Smooth muscle cell (in vitro differentiated cells): Measurements from ENCODE around the gene TMEM9. TPM values are rescaled to one million over a fixed set of nuclear protein-coding genes. Genes with fewer than 3 reads are reported as not detected.
A peak's percentile ranks its signal among the peaks of the same experiment; 100 is the strongest.

Experiments
- DNase-seq: peaks from one replicate; lab custom pipeline; 2025; ENCODE audit not compliant: unreplicated experiment; lab: John Stamatoyannopoulos, UW
- H2AFZ ChIP-seq: fragments of 200-600 bp; sonication (generic); 2 replicates; pipeline ENCODE4 v1.6.0; 2016; ENCODE audit warnings: antibody characterized with exemption, low read depth, mild to moderate bottlenecking
- H3F3A ChIP-seq: fragments of 200-600 bp; sonication (generic); 2 replicates; pipeline ENCODE4 v1.6.0; 2017; ENCODE audit warnings: antibody characterized with exemption, low read depth
- H3K27ac ChIP-seq: fragments of 200-600 bp; sonication (generic); 2 replicates; pipeline ENCODE4 v1.5.1; 2016; ENCODE audit warnings: low read depth, mild to moderate bottlenecking
- H3K27me3 ChIP-seq: fragments of 200-600 bp; sonication (generic); 2 replicates; pipeline ENCODE4 v1.6.1; 2016; ENCODE audit warnings: low read depth, mild to moderate bottlenecking
- H3K36me3 ChIP-seq: fragments of 200-600 bp; sonication (generic); 2 replicates; pipeline ENCODE4 v1.5.1; 2016; ENCODE audit warnings: low read depth
- H3K4me1 ChIP-seq: fragments of 200-600 bp; sonication (generic); 2 replicates; pipeline ENCODE4 v1.5.1; 2016; ENCODE audit warnings: low read depth
- H3K4me2 ChIP-seq: fragments of 200-600 bp; sonication (generic); 2 replicates; pipeline ENCODE4 v1.6.0; 2016; ENCODE audit warnings: mild to moderate bottlenecking
- H3K4me3 ChIP-seq: fragments of 200-600 bp; sonication (generic); 2 replicates; pipeline ENCODE4 v1.5.1; 2016; ENCODE audit warnings: mild to moderate bottlenecking
- H3K79me2 ChIP-seq: fragments of 200-600 bp; sonication (generic); 2 replicates; pipeline ENCODE4 v1.6.0; 2016; ENCODE audit warnings: low read depth, mild to moderate bottlenecking
- H3K9ac ChIP-seq: fragments of 200-600 bp; sonication (generic); 2 replicates; pipeline ENCODE4 v1.6.0; 2016; ENCODE audit warnings: low read depth
- H3K9me3 ChIP-seq: fragments of 200-600 bp; sonication (generic); replicated peaks from 2 replicates; pipeline ENCODE4 v1.5.1; 2016; ENCODE audit warnings: low read depth
- H4K20me1 ChIP-seq: fragments of 200-600 bp; sonication (generic); 2 replicates; pipeline ENCODE4 v1.6.0; 2016; ENCODE audit warnings: low read depth
- CTCF ChIP-seq: fragments of 200-600 bp; sonication (generic); IDR thresholded peaks from 2 replicates; pipeline ENCODE4 v1.5.1; 2017; ENCODE audit warnings: borderline replicate concordance, mild to moderate bottlenecking, antibody characterized with exemption; ENCODE audit not compliant: insufficient read depth, poor library complexity, severe bottlenecking
- WGBS: methylation state at CpG from one replicate; pipeline ENCODE4 v1.1.7; 2016; ENCODE audit warnings: low lambda C conversion rate; 5-methylcytosine and 5-hydroxymethylcytosine counted together
- polyA plus RNA-seq: library from polyadenylated mRNA; unstranded; fragments of >200 nt; fragmentation: Nextera tagmentation; extraction: Ambion mirVana; gene quantifications from 2 replicates; pipeline ENCODE4 v1.2.1, GENCODE V29; 2016
- total RNA-seq: library from RNA; depleted of rRNA; stranded (reverse); fragments of >200 nt; gene quantifications from 2 replicates; pipeline ENCODE4 v1.2.3, GENCODE V29; 2014

The TMEM9 gene
- total and polyA plus RNA-seq, 2 experiments from 2014 or later, result 153 to 211 TPM

DNA sequence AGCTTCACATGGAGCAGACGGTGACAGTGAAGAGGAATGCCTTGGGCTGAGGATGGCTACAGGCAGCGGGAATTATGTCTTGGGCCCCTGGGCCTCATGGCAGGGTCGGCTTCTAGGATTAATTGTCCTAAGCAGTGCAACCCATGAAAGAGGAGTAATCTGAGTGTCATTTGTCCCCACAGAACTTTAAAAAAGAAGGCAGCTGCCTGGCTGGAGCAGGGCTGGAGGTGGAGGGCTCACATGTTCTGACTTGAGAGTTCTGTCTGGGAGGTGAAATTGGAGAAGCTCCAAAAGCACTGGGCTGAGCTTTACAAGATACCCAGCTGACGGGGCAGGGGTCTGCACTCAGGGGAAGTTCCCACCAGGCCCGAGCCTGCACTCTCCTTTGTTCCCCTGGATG lies 64.7 kb downstream of the TMEM9 start:
- peaks cover 5% of the 10 kb centered on the region for H3K4me1 ChIP-seq
- H3K27ac ChIP-seq, result no peak overlapping the region
- H2AFZ ChIP-seq, result no peak overlapping the region
- no peaks in the 10 kb centered on the region for H3K79me2 ChIP-seq
- DNase-seq, result no peak
- no peaks in the 10 kb centered on the region for H3K27me3 ChIP-seq
- H3K36me3 ChIP-seq, result no peaks in the 10 kb centered on the region
- H3K4me3 ChIP-seq, result no peak overlapping the region
- H3K4me2 ChIP-seq, result no peak overlapping the region
- WGBS, result 59% methylated on average over 5 of the region's 5 CpGs
- no peak overlapping the region for H3K9ac ChIP-seq
- TF ChIP-seq CTCF, result no peak
- no peaks in the 10 kb centered on the region for H4K20me1 ChIP-seq
- no peaks in the 10 kb centered on the region for H3K9me3 ChIP-seq
- H3F3A ChIP-seq, result no peaks in the 10 kb centered on the region

GRCh38 chr1:201088901-201089525 lies 65.3 kb downstream of the TMEM9 start:
- Histone ChIP-seq H4K20me1 (no peaks in the 10 kb centered on the region), H3F3A (no peaks in the 10 kb centered on the region), H3K9me3 (no peaks in the 10 kb centered on the region), H3K27ac (no peak overlapping the region), H2AFZ (no peak overlapping the region), H3K79me2 (no peaks in the 10 kb centered on the region), H3K4me2 (no peak overlapping the region), H3K9ac (no peak overlapping the region), H3K36me3 (no peaks in the 10 kb centered on the region), H3K4me1 (peaks cover 5% of the 10 kb centered on the region), H3K4me3 (no peak overlapping the region), H3K27me3 (no peaks in the 10 kb centered on the region)
- TF ChIP-seq CTCF, result no peak
- DNase-seq, result no peak
- WGBS, result 96% methylated on average over 19 of the region's 19 CpGs

DNA sequence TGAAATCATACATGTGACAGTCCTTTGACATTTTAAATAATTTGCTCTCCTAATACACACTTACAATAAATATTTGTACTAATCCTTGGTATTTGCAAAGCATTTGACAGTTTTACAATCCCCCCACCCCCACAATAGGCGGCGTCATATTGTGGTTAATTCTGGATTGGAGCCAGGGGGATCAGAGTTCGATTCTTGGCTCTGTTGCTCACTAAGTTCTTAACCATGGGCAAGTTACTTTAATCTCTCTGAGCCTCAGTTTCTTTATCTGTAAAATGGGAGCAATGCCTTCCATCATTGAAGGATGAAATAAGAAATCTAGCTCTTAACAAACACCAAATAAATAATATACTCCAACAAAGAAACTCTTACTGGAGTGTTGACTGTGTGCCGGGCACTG lies 65.9 kb downstream of the TMEM9 start:
- H3K4me1 ChIP-seq, result peaks cover 5% of the 10 kb centered on the region
- no peaks in the 10 kb centered on the region for H3K36me3 ChIP-seq
- H3K4me3 ChIP-seq, result no peak overlapping the region
- H2AFZ ChIP-seq, result no peak overlapping the region
- TF ChIP-seq CTCF, result no peak
- DNase-seq, result no peak
- no peaks in the 10 kb centered on the region for H3K27me3 ChIP-seq
- no peak overlapping the region for H3K4me2 ChIP-seq
- no peaks in the 10 kb centered on the region for H3F3A ChIP-seq
- no peak overlapping the region for H3K9ac ChIP-seq
- no peaks in the 10 kb centered on the region for H3K9me3 ChIP-seq
- H3K27ac ChIP-seq, result no peak overlapping the region
- no peaks in the 10 kb centered on the region for H4K20me1 ChIP-seq
- no peaks in the 10 kb centered on the region for H3K79me2 ChIP-seq
- 82% methylated on average over 4 of the region's 4 CpGs for WGBS

- H3K4me1 ChIP-seq, result peaks cover 5% of the 10 kb centered on the region
- H3K79me2 ChIP-seq, result no peaks in the 10 kb centered on the region
- no peak for DNase-seq
- no peak overlapping the region for H3K9ac ChIP-seq
- H3K9me3 ChIP-seq, result no peaks in the 10 kb centered on the region
- H3K27me3 ChIP-seq, result no peaks in the 10 kb centered on the region
- 71% methylated on average over 12 of the region's 12 CpGs for WGBS
- no peaks in the 10 kb centered on the region for H3F3A ChIP-seq
- no peak overlapping the region for H3K4me3 ChIP-seq
- no peaks in the 10 kb centered on the region for H4K20me1 ChIP-seq
- no peaks in the 10 kb centered on the region for H3K36me3 ChIP-seq
- peak; percentile 54 for TF ChIP-seq CTCF
- H3K27ac ChIP-seq, result no peak overlapping the region
- H2AFZ ChIP-seq, result no peak overlapping the region
- H3K4me2 ChIP-seq, result no peak overlapping the region
Measured at GRCh38 chr1:201085902-201086735, 68.2 kb downstream of the TMEM9 start.
